T-helper 2 cell treated with Interferon-gamma antibody and Interleukin-4, amounts not matched to agents 5 μg/mL and 100 μg/mL, for 36 hours (primary cell): Measurements from ENCODE around the gene PRKCA.
"Not testable (repeated sequence)": the region's sequence is repeated elsewhere in the genome, so short reads cannot be mapped to it uniquely, and the experiment has no call there.

ENCODE experiments used
- DNase-seq: peaks from one replicate; pipeline ENCODE4 v3.0.0; 2021; ENCODE audit warnings: low spot score
- H3K27ac Mint-ChIP-seq: one replicate; pipeline ENCODE4 v1.8.0; 2021; ENCODE audit warnings: mild to moderate bottlenecking, mixed read lengths
- H3K27me3 Mint-ChIP-seq: one replicate; pipeline ENCODE4 v1.8.0; 2021; ENCODE audit warnings: low read depth, mixed read lengths
- H3K36me3 Mint-ChIP-seq: one replicate; pipeline ENCODE4 v1.8.0; 2021; ENCODE audit warnings: low read depth, mixed read lengths
- H3K4me1 Mint-ChIP-seq: one replicate; pipeline ENCODE4 v1.8.0; 2021; ENCODE audit warnings: low read depth, mixed read lengths
- H3K4me3 Mint-ChIP-seq: one replicate; pipeline ENCODE4 v1.8.0; 2022; ENCODE audit warnings: mild to moderate bottlenecking, moderate library complexity, mixed read lengths
- H3K9me3 Mint-ChIP-seq: one replicate; pipeline ENCODE4 v1.8.0; 2021; ENCODE audit warnings: mixed read lengths

PRKCA gene

GRCh38 chr17:66605541-66605940 lies 303.1 kb downstream of the PRKCA start:
- no peak for DNase-seq
- no peak overlapping the region for H3K4me3 Mint-ChIP-seq
- H3K27ac Mint-ChIP-seq = no peak overlapping the region
- no peaks in the 10 kb centered on the region for H3K27me3 Mint-ChIP-seq
- peaks cover 5% of the 10 kb centered on the region for H3K4me1 Mint-ChIP-seq
- H3K9me3 Mint-ChIP-seq = peaks cover 22% of the 10 kb centered on the region
- H3K36me3 Mint-ChIP-seq = peaks cover 33% of the 10 kb centered on the region

DNA sequence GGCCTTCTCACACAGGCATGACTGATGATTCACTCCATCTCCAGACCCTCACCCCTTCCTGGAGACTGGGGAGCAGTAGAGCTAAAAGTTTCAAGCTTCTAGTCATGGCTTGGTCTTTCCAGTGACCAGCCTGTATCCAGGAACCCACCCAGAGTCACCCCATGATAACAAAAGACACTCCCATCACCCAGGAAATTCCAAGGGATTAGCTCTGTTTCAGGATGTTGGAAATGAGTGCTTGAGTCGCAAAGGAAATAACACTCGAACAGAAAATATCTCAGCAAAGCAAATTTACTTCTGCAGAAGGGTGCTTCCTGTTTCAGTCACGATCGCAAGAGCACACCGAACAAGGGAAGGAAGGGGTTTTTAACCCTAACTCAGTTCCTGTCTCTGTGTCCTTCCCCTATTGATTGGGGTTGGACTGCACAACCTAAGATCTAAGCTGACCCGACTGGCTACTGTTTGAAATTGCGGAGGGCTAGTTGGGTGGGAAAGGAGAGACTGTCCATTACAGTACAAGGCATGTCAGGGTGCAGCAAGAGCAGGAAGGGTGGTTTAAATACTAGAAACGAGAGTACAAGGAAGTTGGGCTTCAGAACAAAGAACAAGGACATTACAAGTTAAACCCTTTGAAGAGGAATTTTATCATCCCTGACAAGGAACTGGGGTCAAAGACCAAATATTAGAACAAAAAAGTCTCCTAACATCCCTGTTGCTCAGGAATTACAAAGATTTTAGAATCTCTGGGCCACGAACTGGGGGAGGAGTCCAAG lies 308.1 kb downstream of the PRKCA start:
- DNase-seq = no peak
- no peak overlapping the region for H3K27ac Mint-ChIP-seq

GRCh38 chr17:66611397-66611796 lies 309.0 kb downstream of the PRKCA start:
- Mint-ChIP-seq H3K9me3 (peaks cover 31% of the 10 kb centered on the region), H3K4me3 (no peak overlapping the region), H3K27me3 (no peaks in the 10 kb centered on the region), H3K27ac (no peak overlapping the region), H3K36me3 (peaks cover 46% of the 10 kb centered on the region), H3K4me1 (peaks cover 12% of the 10 kb centered on the region)
- DNase-seq = no peak

More for the DNA sequence above, 308.1 kb downstream of the PRKCA start:
- H3K27me3 Mint-ChIP-seq = no peaks in the 10 kb centered on the region
- peaks cover 31% of the 10 kb centered on the region for H3K9me3 Mint-ChIP-seq
- peaks cover 44% of the 10 kb centered on the region for H3K36me3 Mint-ChIP-seq
- no peak overlapping the region for H3K4me3 Mint-ChIP-seq
- peaks cover 10% of the 10 kb centered on the region for H3K4me1 Mint-ChIP-seq

GRCh38 chr17:66612993-66613392 lies 310.6 kb downstream of the PRKCA start:
- Mint-ChIP-seq H3K27me3 (no peaks in the 10 kb centered on the region), H3K27ac (no peak overlapping the region), H3K9me3 (peaks cover 31% of the 10 kb centered on the region), H3K36me3 (peaks cover 45% of the 10 kb centered on the region), H3K4me3 (no peak overlapping the region), H3K4me1 (peaks cover 20% of the 10 kb centered on the region)
- no peak for DNase-seq

DNA sequence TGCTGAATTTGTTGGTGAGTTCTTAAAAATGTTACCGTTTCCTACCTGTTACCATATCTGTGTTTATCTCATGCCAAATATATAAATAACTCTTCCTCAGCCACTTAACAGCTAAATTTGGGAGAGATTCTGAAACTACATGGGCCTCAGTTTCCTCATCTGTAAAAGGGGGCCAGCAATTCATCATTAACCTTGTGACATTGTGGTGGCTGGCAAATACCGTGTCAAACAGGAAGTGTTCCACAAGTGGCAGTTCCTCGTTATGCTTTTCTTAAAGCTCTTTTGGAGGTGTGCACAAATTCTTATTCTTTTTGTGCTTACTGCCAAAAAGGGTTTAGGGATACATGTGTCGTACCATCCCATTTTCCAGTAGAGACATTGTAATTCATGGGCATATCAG lies 312.1 kb downstream of the PRKCA start:
- no peak for DNase-seq
- Mint-ChIP-seq H3K9me3 (peaks cover 20% of the 10 kb centered on the region), H3K27ac (no peak overlapping the region), H3K27me3 (no peaks in the 10 kb centered on the region), H3K36me3 (peaks cover 31% of the 10 kb centered on the region), H3K4me1 (peaks cover 15% of the 10 kb centered on the region), H3K4me3 (no peak overlapping the region)

DNA sequence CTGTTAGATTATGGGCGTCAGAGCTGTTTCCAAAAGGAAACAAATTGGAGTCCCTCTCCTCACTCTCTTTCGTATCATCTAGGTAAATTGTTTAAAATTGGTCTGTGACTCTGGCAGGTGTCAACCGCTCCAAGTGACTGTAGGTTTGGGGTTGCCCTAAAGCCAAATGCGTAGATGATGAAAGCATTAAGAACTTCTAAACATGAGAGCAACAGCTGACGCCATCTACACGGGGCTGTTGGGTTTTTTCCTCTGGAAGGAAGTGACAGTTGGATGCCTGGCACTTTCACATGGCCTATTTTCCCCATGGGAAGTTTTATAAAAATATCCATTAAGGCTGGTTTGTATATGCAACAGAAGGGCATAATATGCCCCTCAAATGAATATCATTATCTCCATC lies 316.8 kb downstream of the PRKCA start:
- Mint-ChIP-seq H3K9me3 (no peaks in the 10 kb centered on the region), H3K27me3 (no peaks in the 10 kb centered on the region), H3K4me1 (peaks cover 14% of the 10 kb centered on the region), H3K27ac (no peak overlapping the region), H3K36me3 (peaks cover 13% of the 10 kb centered on the region), H3K4me3 (no peak overlapping the region)
- DNase-seq = no peak

DNA sequence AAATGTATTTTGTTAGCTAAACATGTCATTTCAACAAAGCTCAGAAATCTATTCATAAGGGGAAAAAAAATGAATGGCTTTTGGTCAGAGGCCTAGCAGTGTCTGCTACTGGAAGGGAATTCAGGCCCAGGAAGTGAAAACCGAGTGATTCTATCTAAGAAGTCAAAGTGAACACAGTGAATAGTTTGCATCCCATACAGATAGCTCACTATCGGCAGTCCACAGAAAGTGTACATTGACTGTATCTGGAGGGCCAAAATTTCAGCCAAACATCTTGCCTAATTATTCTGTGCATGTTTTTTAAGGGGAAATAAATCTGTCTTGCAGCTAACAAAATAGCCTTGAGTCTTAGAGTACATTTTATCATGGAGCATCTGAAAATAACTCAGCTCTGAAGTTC lies 318.1 kb downstream of the PRKCA start:
- H3K4me1 Mint-ChIP-seq = peaks cover 13% of the 10 kb centered on the region
- peaks cover 13% of the 10 kb centered on the region for H3K36me3 Mint-ChIP-seq
- no peak for DNase-seq
- no peak overlapping the region for H3K27ac Mint-ChIP-seq
- H3K27me3 Mint-ChIP-seq = no peaks in the 10 kb centered on the region
- H3K4me3 Mint-ChIP-seq = no peak overlapping the region
- H3K9me3 Mint-ChIP-seq = no peaks in the 10 kb centered on the region

- not testable (repeated sequence) for H3K36me3 Mint-ChIP-seq, H3K4me1 Mint-ChIP-seq, H3K4me3 Mint-ChIP-seq, H3K27me3 Mint-ChIP-seq, H3K9me3 Mint-ChIP-seq, DNase-seq, H3K27ac Mint-ChIP-seq
These were observed 322.2 kb downstream of the PRKCA start for GRCh38 chr17:66624630-66625029.

GRCh38 chr17:66625311-66625767 lies 322.9 kb downstream of the PRKCA start:
- Mint-ChIP-seq H3K27me3 (no peaks in the 10 kb centered on the region), H3K27ac (no peak overlapping the region), H3K4me1 (peaks cover 1% of the 10 kb centered on the region), H3K9me3 (no peaks in the 10 kb centered on the region), H3K4me3 (no peak overlapping the region), H3K36me3 (peaks cover 6% of the 10 kb centered on the region)
- DNase-seq = no peak

DNA sequence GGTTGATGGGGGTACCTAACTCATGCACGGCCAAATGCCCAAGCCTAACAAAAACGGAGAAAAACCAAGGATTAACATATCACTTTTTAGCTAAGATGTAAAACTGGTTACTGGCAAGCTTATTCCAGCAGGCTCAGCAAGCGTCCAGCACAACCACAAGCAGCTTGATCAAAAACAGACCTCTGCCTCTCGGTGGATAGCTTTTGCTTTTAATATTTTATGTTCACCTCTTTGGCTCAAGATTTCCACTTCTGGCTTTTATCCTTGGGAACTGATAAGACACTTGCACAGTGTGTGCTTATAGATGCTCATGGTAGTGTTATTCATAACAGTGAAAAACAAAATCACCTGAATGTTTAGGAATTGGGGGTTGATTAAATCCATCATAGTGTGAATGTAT lies 325.6 kb downstream of the PRKCA start:
- DNase-seq = no peak
- Mint-ChIP-seq H3K36me3 (no peaks in the 10 kb centered on the region), H3K9me3 (no peaks in the 10 kb centered on the region), H3K4me1 (peaks cover 8% of the 10 kb centered on the region), H3K27ac (no peak overlapping the region), H3K4me3 (no peak overlapping the region), H3K27me3 (no peaks in the 10 kb centered on the region)

DNA sequence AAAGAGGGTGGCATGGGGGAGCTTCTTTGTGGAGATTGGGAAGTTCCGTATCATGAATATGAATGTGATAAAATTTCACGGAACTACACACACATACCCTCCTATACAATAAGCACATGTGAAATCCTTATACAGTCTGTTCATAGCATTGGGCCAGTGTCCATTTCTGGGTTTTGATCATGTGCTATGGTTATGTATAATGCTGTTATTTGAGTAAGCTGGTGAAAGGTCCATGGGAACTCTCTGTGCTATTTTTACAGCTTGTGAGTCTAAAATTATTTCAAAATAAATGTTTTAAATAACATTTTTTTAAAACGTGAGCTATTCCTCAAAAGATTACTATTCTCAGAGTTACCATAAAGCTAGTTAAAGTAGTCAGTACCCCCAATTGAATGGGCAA lies 327.3 kb downstream of the PRKCA start:
- Mint-ChIP-seq H3K27ac (no peak overlapping the region), H3K4me3 (no peak overlapping the region), H3K36me3 (peaks cover 2% of the 10 kb centered on the region), H3K27me3 (no peaks in the 10 kb centered on the region), H3K9me3 (no peaks in the 10 kb centered on the region), H3K4me1 (peaks cover 23% of the 10 kb centered on the region)
- DNase-seq = no peak

- Mint-ChIP-seq H3K4me3 (no peak overlapping the region), H3K27me3 (no peaks in the 10 kb centered on the region), H3K4me1 (peaks cover 30% of the 10 kb centered on the region), H3K27ac (no peak overlapping the region), H3K36me3 (peaks cover 2% of the 10 kb centered on the region), H3K9me3 (no peaks in the 10 kb centered on the region)
- DNase-seq = no peak
These were observed 328.0 kb downstream of the PRKCA start for GRCh38 chr17:66630379-66630778.

DNA sequence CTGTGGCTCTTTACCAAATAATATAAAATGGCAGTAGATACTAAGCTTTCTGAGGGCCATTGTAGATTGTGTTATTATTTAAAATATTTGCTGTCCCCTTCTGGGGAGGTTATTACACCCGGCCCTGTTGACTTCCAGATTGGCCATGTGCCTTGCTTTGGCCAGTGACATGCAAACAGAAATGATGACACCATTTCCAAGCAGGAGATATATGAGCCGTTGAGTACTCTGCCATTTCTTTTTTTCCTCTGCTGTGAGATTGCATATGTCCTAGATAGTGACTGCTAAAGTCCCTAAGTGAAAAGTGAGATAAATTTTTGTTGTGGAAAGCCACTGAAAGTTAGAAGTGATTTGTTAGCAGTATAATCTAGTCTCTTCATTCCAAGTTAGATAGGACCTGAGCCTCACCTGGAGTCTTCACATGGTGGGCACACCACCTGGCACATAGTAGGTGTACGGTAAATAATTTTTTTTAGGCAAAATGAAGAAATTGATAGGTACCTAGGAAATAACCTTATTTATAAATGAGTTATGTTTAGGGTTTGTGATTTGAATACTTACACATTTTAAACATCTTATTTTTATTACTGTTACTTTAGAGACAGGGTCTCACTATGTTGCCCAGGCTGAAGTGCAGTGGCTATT lies 328.5 kb downstream of the PRKCA start:
- no peaks in the 10 kb centered on the region for H3K9me3 Mint-ChIP-seq
- no peaks in the 10 kb centered on the region for H3K27me3 Mint-ChIP-seq
- no peak for DNase-seq
- peaks cover 34% of the 10 kb centered on the region for H3K4me1 Mint-ChIP-seq
- peaks cover 4% of the 10 kb centered on the region for H3K36me3 Mint-ChIP-seq
- no peak overlapping the region for H3K27ac Mint-ChIP-seq
- no peak overlapping the region for H3K4me3 Mint-ChIP-seq

- no peak overlapping the region for H3K27ac Mint-ChIP-seq
- H3K27me3 Mint-ChIP-seq = no peaks in the 10 kb centered on the region
- H3K36me3 Mint-ChIP-seq = peaks cover 4% of the 10 kb centered on the region
- DNase-seq = no peak
- no peak overlapping the region for H3K4me3 Mint-ChIP-seq
- peaks cover 37% of the 10 kb centered on the region for H3K4me1 Mint-ChIP-seq
- H3K9me3 Mint-ChIP-seq = no peaks in the 10 kb centered on the region
These were observed 330.3 kb downstream of the PRKCA start for GRCh38 chr17:66632731-66633130.
